ENCODE measurements around the gene CLEC11A.

- TF ChIP-seq EZH2 (IDR thresholded peaks at IDR 0.05; ENCODE audit: low read length) (no peak), CTCF (optimal IDR thresholded peaks at IDR 0.05 in 1 of 3, IDR thresholded peaks at IDR 0.05 in 1 of 3, conservative IDR thresholded peaks at IDR 0.05 in 1 of 3; ENCODE audit: extremely low read depth in 1 of 3, insufficient read depth in 2 of 3, low read length in 3 of 3) (no peak)
These were observed 45.5 kb upstream of the CLEC11A start for GRCh38 chr19:50677636-50678035.
